Measurements from ENCODE around the gene TNFAIP8L1.

DNA sequence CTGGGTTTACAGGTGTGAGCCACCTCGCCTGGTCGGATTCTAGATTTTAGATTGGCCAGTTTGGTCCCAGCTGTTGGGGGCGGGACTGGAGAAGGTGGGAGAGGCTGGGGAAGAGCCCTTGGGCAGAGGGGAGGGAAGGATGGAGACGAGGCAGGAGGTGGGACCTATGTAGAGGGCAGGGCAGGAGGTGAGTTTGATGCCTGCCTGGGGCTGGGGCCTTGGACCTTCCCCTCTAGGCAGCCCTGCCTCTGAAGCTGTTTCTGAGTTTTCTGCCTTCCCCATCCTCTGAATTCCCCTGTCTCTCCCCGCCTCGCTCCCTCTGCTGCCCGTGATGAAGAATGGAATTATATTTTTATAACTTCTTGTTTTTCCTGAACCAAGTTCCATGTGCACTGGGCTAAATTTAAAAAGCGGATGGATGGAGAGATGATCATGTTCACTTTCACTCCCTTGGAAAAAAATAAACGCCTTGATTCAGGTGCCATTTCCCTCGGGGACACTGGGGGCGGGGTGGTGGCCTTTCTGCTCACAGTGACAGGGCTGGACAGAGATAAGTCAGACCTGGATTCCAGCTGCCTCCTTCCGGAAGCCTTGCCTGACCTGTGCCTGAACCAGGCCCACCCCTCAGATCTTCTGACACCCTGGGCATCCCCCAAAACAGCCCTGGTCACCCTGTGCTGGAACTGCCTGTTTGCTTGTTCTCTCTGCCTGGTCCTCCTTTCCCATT lies 16.5 kb upstream of the TNFAIP8L1 start:
- TF ChIP-seq, protein P1, sequence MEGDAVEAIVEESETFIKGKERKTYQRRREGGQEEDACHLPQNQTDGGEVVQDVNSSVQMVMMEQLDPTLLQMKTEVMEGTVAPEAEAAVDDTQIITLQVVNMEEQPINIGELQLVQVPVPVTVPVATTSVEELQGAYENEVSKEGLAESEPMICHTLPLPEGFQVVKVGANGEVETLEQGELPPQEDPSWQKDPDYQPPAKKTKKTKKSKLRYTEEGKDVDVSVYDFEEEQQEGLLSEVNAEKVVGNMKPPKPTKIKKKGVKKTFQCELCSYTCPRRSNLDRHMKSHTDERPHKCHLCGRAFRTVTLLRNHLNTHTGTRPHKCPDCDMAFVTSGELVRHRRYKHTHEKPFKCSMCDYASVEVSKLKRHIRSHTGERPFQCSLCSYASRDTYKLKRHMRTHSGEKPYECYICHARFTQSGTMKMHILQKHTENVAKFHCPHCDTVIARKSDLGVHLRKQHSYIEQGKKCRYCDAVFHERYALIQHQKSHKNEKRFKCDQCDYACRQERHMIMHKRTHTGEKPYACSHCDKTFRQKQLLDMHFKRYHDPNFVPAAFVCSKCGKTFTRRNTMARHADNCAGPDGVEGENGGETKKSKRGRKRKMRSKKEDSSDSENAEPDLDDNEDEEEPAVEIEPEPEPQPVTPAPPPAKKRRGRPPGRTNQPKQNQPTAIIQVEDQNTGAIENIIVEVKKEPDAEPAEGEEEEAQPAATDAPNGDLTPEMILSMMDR (conservative IDR thresholded peaks at IDR 0.05; ENCODE audit: low read length): no peak
- TF ChIP-seq EZH2phosphoT487 (IDR thresholded peaks at IDR 0.05; ENCODE audit: borderline replicate concordance): no peak

Measured in Loucy (cell line).